Endothelial cell of umbilical vein (primary cell): ENCODE data around the gene SGSH. TPM values are rescaled to one million over a fixed set of nuclear protein-coding genes. Genes with fewer than 3 reads are reported as not detected.

Experiments used
- BruUV-seq: library from RNA; stranded (reverse); fragments of 400-500 nt; replicated peaks from 2 replicates; lab custom pipeline; 2021; lab: Mats Ljungman, UMichigan
- CTCF ChIA-PET: fragments of 300-600, 350-600 bp; sonication (Branson Sonifier 250); formaldehyde crosslinking; loops from one replicate; lab custom pipeline; 2021; ENCODE audit warnings: antibody characterized with exemption, inconsistent platforms; lab: Charles Lee
- POLR2A ChIA-PET: fragments of 300-600, 350-600 bp; sonication (Branson Sonifier 250); formaldehyde crosslinking; loops from one replicate; lab custom pipeline; 2021; ENCODE audit warnings: antibody characterized with exemption, inconsistent platforms; lab: Charles Lee
- DNase-seq: peaks from one replicate; pipeline ENCODE4 v3.0.0-alpha.2; 2011; ENCODE audit warnings: low read depth, low spot score
- FAIRE-seq: peaks from 2 replicates; lab custom pipeline; 2011; peaks lifted over from hg19 to GRCh38; lab: Jason Lieb, UNC
- H2AFZ ChIP-seq: 2 replicates; pipeline ENCODE4 v1.6.0; 2012; ENCODE audit warnings: low read depth, low read length, control low read depth, inconsistent platforms
- H3K27ac ChIP-seq: 2 replicates; pipeline ENCODE4 v1.5.1; 2011; ENCODE audit warnings: low read depth, mild to moderate bottlenecking, control low read depth, low read length, moderate library complexity; ENCODE audit not compliant: insufficient read depth
- H3K27me3 ChIP-seq, 2 experiments: 2 replicates each; pipeline versions ENCODE4 v1.6.0 to v1.6.1; 2011; ENCODE audit warnings: low read length in 2 of 2, mixed read lengths in 1 of 2; ENCODE audit not compliant: control insufficient read depth in 2 of 2, insufficient read depth in 2 of 2
- H3K36me3 ChIP-seq, 2 experiments: 2 replicates in 1 of 2; 3 replicates in 1 of 2; pipeline ENCODE4 v1.5.1; 2011; ENCODE audit warnings: low read length in 2 of 2, mild to moderate bottlenecking in 1 of 2, moderate library complexity in 1 of 2; ENCODE audit not compliant: control insufficient read depth in 2 of 2, insufficient read depth in 2 of 2; ENCODE audit errors: extremely low read depth in 1 of 2
- H3K4me1 ChIP-seq: 3 replicates; pipeline ENCODE4 v1.5.1; 2011; ENCODE audit warnings: mild to moderate bottlenecking, low read length; ENCODE audit not compliant: control insufficient read depth, insufficient read depth; ENCODE audit errors: extremely low read depth
- H3K4me2 ChIP-seq: 2 replicates; pipeline ENCODE4 v1.6.1; 2011; ENCODE audit warnings: low read length, control low read depth, mixed read lengths; ENCODE audit not compliant: insufficient read depth
- H3K4me3 ChIP-seq, 3 experiments: fragments of 200-600 bp in 1 of 3; sonication (generic), shearing (Covaris generic) in 1 of 3; replicated peaks in 1 of 3; 2 replicates each; pipeline ENCODE4 v1.5.1; 2011 to 2016; ENCODE audit warnings: control low read depth in 3 of 3, low read length in 3 of 3, mild to moderate bottlenecking in 2 of 3, inconsistent platforms in 1 of 3, low read depth in 1 of 3, moderate library complexity in 1 of 3; ENCODE audit not compliant: insufficient read depth in 1 of 3
- H3K79me2 ChIP-seq: 2 replicates; pipeline ENCODE4 v1.6.0; 2012; ENCODE audit warnings: low read length, inconsistent platforms; ENCODE audit not compliant: control insufficient read depth, insufficient read depth
- H3K9ac ChIP-seq: replicated peaks from 2 replicates; pipeline ENCODE3; 2011; ENCODE audit warnings: low read length, control low read depth; ENCODE audit not compliant: insufficient read depth; ENCODE audit errors: extremely low read depth
- H3K9me1 ChIP-seq: replicated peaks from 3 replicates; pipeline ENCODE4 v1.6.0; 2011; ENCODE audit warnings: mild to moderate bottlenecking, low read length; ENCODE audit not compliant: control insufficient read depth, insufficient read depth; ENCODE audit errors: extremely low read depth
- H3K9me3 ChIP-seq: replicated peaks from 2 replicates; pipeline ENCODE4 v1.5.1; 2012; ENCODE audit warnings: low read length, inconsistent platforms; ENCODE audit not compliant: control insufficient read depth, insufficient read depth
- H4K20me1 ChIP-seq: replicated peaks from 2 replicates; pipeline ENCODE3; 2011; ENCODE audit warnings: mild to moderate bottlenecking, low read length; ENCODE audit not compliant: control insufficient read depth, insufficient read depth; ENCODE audit errors: extremely low read depth
- EZH2 ChIP-seq: IDR thresholded peaks from 2 replicates; pipeline ENCODE4 v1.6.1; 2012; ENCODE audit warnings: borderline replicate concordance, low read depth, mild to moderate bottlenecking, moderate library complexity, low read length, inconsistent platforms; ENCODE audit not compliant: severe bottlenecking
- FOS ChIP-seq: IDR thresholded peaks from 2 replicates; pipeline ENCODE4 v1.6.1; 2011; ENCODE audit warnings: mild to moderate bottlenecking, low read length, moderate library complexity, borderline replicate concordance; ENCODE audit not compliant: insufficient read depth
- GATA2 ChIP-seq: IDR thresholded peaks from 2 replicates; pipeline ENCODE4 v1.7.0; 2011; ENCODE audit warnings: low read depth, mild to moderate bottlenecking, moderate library complexity, mixed read lengths, low read length; ENCODE audit not compliant: insufficient read length, insufficient read depth
- JUN ChIP-seq: IDR thresholded peaks from 2 replicates; pipeline ENCODE4 v1.6.1; 2011; ENCODE audit warnings: borderline replicate concordance, low read depth; ENCODE audit not compliant: insufficient read length, insufficient read depth
- MYC ChIP-seq: IDR thresholded peaks from one replicate; pipeline ENCODE4 v1.6.1; 2011; ENCODE audit warnings: mild to moderate bottlenecking, low read depth, low read length
- POLR2A ChIP-seq: IDR thresholded peaks from 2 replicates; pipeline ENCODE4 v1.6.1; 2012; ENCODE audit warnings: low read depth, mild to moderate bottlenecking, control low read depth, low read length
- POLR2AphosphoS5 ChIP-seq: IDR thresholded peaks from 2 replicates; pipeline ENCODE4 v1.6.1; 2012; ENCODE audit warnings: low read depth, mild to moderate bottlenecking, control low read depth, low read length, moderate library complexity; ENCODE audit not compliant: insufficient read depth
- dilution Hi-C: fragments of 300-500 bp; cut with MboI; formaldehyde crosslinking; loops from one replicate; pipeline ENCODE4 v1.15.0; 2019; ENCODE audit warnings: low sequenced_read_pairs; ENCODE audit not compliant: extremely low pct_ligation_motif_present
- intact Hi-C: fragments of 100-400 bp; cut with micrococcal nuclease; formaldehyde crosslinking; loops from one replicate; pipeline ENCODE4 v1.10.0; 2022
- polyA plus RNA-seq, 4 experiments: library from polyadenylated mRNA; depleted of rRNA in 3 of 4; stranded (reverse) in 3 of 4; unstranded in 1 of 4; fragments of >200 nt; gene quantifications; 2 replicates each; pipeline versions ENCODE4 v1.2.1 to v1.2.3, GENCODE V29; 2011 to 2012; ENCODE audit warnings: missing spikeins in 1 of 4
- total RNA-seq: library from RNA; stranded (reverse); gene quantifications from 2 replicates; pipeline ENCODE4 v1.2.3, GENCODE V29; 2021
- TF ChIP-seq, protein P1 (sequence below): IDR thresholded peaks from 2 replicates; pipeline ENCODE4 v1.6.1; 2011; ENCODE audit not compliant: insufficient read depth, insufficient read length
- TF ChIP-seq, protein P2 (sequence below), 2 donors: IDR thresholded peaks; 1 replicate in 1 of 2; 2 replicates in 1 of 2; pipeline ENCODE4 v1.5.1; 2011; ENCODE audit warnings: low read length in 2 of 2, mild to moderate bottlenecking in 2 of 2, moderate library complexity in 2 of 2, control low read depth in 1 of 2, inconsistent platforms in 1 of 2, low read depth in 1 of 2; ENCODE audit not compliant: insufficient read depth in 1 of 2; ENCODE audit errors: extremely low read depth in 1 of 2

SGSH gene
- total and polyA plus RNA-seq, 2 donors (not counting 3 experiments of a cell fraction or from before 2014, with no cell fraction given), result 81.4 to 217 TPM

DNA sequence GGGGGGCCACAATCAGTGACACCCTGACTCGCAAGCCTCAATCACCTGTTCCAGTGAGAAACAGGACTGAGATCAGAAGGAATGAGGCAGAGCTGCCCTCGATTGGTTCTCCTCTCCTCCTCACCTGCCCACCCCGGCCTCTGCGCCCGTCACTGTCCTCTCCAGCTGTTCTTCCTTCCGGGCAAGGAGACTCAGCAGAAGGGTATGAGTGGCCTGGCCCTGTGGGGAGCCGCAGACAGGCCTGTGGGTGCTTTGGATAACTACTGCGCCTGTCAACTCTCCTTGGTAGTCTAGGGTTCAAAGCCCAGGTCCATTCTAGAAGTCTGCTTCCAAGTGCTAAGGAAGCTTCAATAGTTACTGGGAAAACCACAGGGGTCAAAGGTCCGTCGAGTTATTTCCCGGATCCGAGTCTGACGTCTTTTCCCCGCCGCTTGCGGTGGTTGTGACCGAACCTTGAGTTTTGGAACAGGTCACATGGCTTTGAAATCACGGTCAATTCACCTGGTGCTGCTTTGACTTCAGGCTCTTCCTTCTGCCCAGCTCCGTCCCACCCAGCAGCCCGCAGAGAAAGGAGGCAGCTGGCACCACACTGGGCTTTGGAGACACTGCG, 42.0 kb downstream of the SGSH start:
- CTCF ChIA-PET, result interaction anchor here (1.0 to 3.9 kb wide), 6 partner anchors 9 to 183 kb away, joined by 3 to 18 read pairs (median 4); partner anchors contain the start of gene GAA
- H3K4me1 ChIP-seq, result peaks cover 7% of the 10 kb centered on the region
- no peak overlapping the region for H3K27ac ChIP-seq
- no peaks in the 10 kb centered on the region for H4K20me1 ChIP-seq
- FAIRE-seq, result peak; percentile 96
- H3K27me3 ChIP-seq, result peaks cover 13 to 18% of the 10 kb centered on the region in 2 experiments
- H3K36me3 ChIP-seq, result no peaks in the 10 kb centered on the region
- H3K9ac ChIP-seq, result no peak overlapping the region
- intact Hi-C loops (loop anchor here (1.0 kb wide), 1 partner anchor 31 kb away; the partner anchor contains the start of gene EIF4A3), dilution Hi-C loops (no loop called here)
- DNase-seq, result peak; percentile 39
- H3K4me2 ChIP-seq, result peak overlapping the region; percentile 14
- no peaks in the 10 kb centered on the region for H3K9me3 ChIP-seq
- H3K79me2 ChIP-seq, result no peaks in the 10 kb centered on the region
- H3K4me3 ChIP-seq, result no peak overlapping the region
- BruUV-seq, result no TSS peak
- no peak for TF ChIP-seq POLR2A
- TF ChIP-seq, protein P1, sequence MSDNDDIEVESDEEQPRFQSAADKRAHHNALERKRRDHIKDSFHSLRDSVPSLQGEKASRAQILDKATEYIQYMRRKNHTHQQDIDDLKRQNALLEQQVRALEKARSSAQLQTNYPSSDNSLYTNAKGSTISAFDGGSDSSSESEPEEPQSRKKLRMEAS, result peak; percentile 4
- H2AFZ ChIP-seq, result no peak overlapping the region
- H3K9me1 ChIP-seq, result no peaks in the 10 kb centered on the region
- POLR2A ChIA-PET, result no interaction called here

DNA sequence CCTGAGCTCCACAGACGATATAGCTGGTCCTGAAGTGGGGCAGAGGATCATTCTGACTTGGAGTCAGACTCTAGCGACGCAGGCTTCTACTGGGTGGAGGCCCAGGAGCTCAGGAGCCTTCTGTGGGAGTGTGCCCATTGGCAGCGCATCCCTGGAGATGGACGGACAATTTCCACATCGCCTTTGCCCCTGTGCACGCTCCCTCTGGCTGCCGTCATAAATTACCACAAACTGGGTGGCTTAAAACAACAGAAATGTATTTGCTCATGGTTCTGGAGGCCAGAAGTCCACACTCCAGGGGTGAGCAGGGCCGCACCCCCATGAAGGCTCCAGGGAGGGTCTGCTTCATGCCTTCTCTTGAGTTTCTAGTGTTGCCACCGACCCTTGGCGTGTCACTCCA, 43.4 kb downstream of the SGSH start:
- intact Hi-C loops, result no loop called here
- no peak overlapping the region for H3K4me3 ChIP-seq
- no peak overlapping the region for H3K27ac ChIP-seq
- FAIRE-seq (no peak), DNase-seq (no peak)
- H3K9me1 ChIP-seq, result no peaks in the 10 kb centered on the region
- H3K9me3 ChIP-seq, result no peaks in the 10 kb centered on the region
- dilution Hi-C loops, result no loop called here
- no peaks in the 10 kb centered on the region for H4K20me1 ChIP-seq
- peaks cover 10 to 18% of the 10 kb centered on the region in 2 experiments for H3K27me3 ChIP-seq
- H3K4me1 ChIP-seq, result peaks cover 7% of the 10 kb centered on the region
- TF ChIP-seq GATA2 (no peak), POLR2A (no peak), POLR2AphosphoS5 (no peak), JUN (no peak), EZH2 (no peak), FOS (no peak), MYC (no peak)
- TF ChIP-seq, protein P1, result no peak
- TF ChIP-seq, protein P2, sequence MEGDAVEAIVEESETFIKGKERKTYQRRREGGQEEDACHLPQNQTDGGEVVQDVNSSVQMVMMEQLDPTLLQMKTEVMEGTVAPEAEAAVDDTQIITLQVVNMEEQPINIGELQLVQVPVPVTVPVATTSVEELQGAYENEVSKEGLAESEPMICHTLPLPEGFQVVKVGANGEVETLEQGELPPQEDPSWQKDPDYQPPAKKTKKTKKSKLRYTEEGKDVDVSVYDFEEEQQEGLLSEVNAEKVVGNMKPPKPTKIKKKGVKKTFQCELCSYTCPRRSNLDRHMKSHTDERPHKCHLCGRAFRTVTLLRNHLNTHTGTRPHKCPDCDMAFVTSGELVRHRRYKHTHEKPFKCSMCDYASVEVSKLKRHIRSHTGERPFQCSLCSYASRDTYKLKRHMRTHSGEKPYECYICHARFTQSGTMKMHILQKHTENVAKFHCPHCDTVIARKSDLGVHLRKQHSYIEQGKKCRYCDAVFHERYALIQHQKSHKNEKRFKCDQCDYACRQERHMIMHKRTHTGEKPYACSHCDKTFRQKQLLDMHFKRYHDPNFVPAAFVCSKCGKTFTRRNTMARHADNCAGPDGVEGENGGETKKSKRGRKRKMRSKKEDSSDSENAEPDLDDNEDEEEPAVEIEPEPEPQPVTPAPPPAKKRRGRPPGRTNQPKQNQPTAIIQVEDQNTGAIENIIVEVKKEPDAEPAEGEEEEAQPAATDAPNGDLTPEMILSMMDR (IDR thresholded peaks at IDR 0.05; ENCODE audit: extremely low read depth in 1 of 2, insufficient read depth in 1 of 2, low read depth in 1 of 2, low read length in 2 of 2), result no peak
- no peak overlapping the region for H3K4me2 ChIP-seq
- no TSS peak for BruUV-seq
- ChIA-PET POLR2A (no interaction called here), CTCF (interaction anchor here (3.9 kb wide), 1 partner anchor 19 kb away, joined by 18 read pairs; no protein-coding TSS in a partner anchor)
- no peak overlapping the region for H3K9ac ChIP-seq
- H2AFZ ChIP-seq, result no peak overlapping the region
- H3K36me3 ChIP-seq, result no peaks in the 10 kb centered on the region
- no peaks in the 10 kb centered on the region for H3K79me2 ChIP-seq
